MM.1S (cell line): ENCODE measurements around the gene NETO2.

Experiments
- DNase-seq: peaks from one replicate; pipeline ENCODE4 v3.0.0-alpha.2; 2015
- H2AFZ ChIP-seq: fragments of 300-600 bp; sonication (generic); 2 replicates; pipeline ENCODE4 v1.6.0; 2016; ENCODE audit warnings: antibody characterized with exemption, low read length
- H3F3A ChIP-seq: fragments of 300-600 bp; sonication (generic); 2 replicates; pipeline ENCODE4 v1.6.1; 2016; ENCODE audit warnings: mild to moderate bottlenecking, antibody characterized with exemption, low read length, moderate library complexity, mixed read lengths; ENCODE audit not compliant: insufficient read depth
- H3K27ac ChIP-seq: fragments of 300-600 bp; sonication (generic); 2 replicates; pipeline ENCODE4 v1.5.1; 2016; ENCODE audit warnings: mild to moderate bottlenecking, low read length
- H3K27me3 ChIP-seq: fragments of 300-600 bp; sonication (generic); replicated peaks from 2 replicates; pipeline ENCODE4 v1.6.0; 2016; ENCODE audit warnings: low read length; ENCODE audit not compliant: insufficient read depth
- H3K36me3 ChIP-seq: fragments of 300-600 bp; sonication (generic); replicated peaks from 2 replicates; pipeline ENCODE4 v1.6.1; 2016; ENCODE audit warnings: mild to moderate bottlenecking, low read length, mixed read lengths; ENCODE audit not compliant: insufficient read depth
- H3K4me1 ChIP-seq: fragments of 300-600 bp; sonication (generic); 2 replicates; pipeline ENCODE4 v1.6.1; 2016; ENCODE audit warnings: low read length, mixed read lengths
- H3K4me2 ChIP-seq: fragments of 300-600 bp; sonication (generic); 2 replicates; pipeline ENCODE4 v1.6.0; 2016; ENCODE audit warnings: low read depth, low read length
- H3K4me3 ChIP-seq: fragments of 300-600 bp; sonication (generic); 2 replicates; pipeline ENCODE4 v1.5.1; 2016; ENCODE audit warnings: low read length, mixed read lengths
- H3K79me2 ChIP-seq: fragments of 300-600 bp; sonication (generic); 2 replicates; pipeline ENCODE4 v1.6.1; 2016; ENCODE audit warnings: mixed run types, low read length, mixed read lengths
- H3K9ac ChIP-seq: fragments of 300-600 bp; sonication (generic); 2 replicates; pipeline ENCODE4 v1.6.1; 2016; ENCODE audit warnings: low read length, mixed read lengths
- H3K9me2 ChIP-seq: fragments of 300-600 bp; sonication (generic); replicated peaks from 2 replicates; pipeline ENCODE4 v1.6.1; 2016; ENCODE audit warnings: mild to moderate bottlenecking, low read length, mixed read lengths; ENCODE audit not compliant: insufficient read depth
- H3K9me3 ChIP-seq: fragments of 300-600 bp; sonication (generic); replicated peaks from 2 replicates; pipeline ENCODE4 v1.6.1; 2016; ENCODE audit warnings: mild to moderate bottlenecking, low read length, mixed read lengths; ENCODE audit not compliant: insufficient read depth
- H4K20me1 ChIP-seq: fragments of 300-600 bp; sonication (generic); 2 replicates; pipeline ENCODE4 v1.6.1; 2016; ENCODE audit warnings: mild to moderate bottlenecking, low read length, moderate library complexity, mixed read lengths; ENCODE audit not compliant: insufficient read depth
- EZH2 ChIP-seq: fragments of 300-600 bp; sonication (generic); optimal IDR thresholded peaks from 2 replicates; pipeline ENCODE3; 2017; ENCODE audit warnings: low read depth, mild to moderate bottlenecking, antibody characterized with exemption, low read length, mixed read lengths
- EZH2phosphoT487 ChIP-seq: fragments of 300-600 bp; sonication (generic); IDR thresholded peaks from 2 replicates; pipeline ENCODE4 v1.6.1; 2018; ENCODE audit warnings: antibody characterized with exemption, low read length
- TF ChIP-seq, protein P1 (sequence below): fragments of 300-600 bp; sonication (generic); IDR thresholded peaks from 2 replicates; pipeline ENCODE4 v1.5.1; 2016; ENCODE audit warnings: antibody characterized with exemption, low read length, mixed read lengths

NETO2 gene

DNA sequence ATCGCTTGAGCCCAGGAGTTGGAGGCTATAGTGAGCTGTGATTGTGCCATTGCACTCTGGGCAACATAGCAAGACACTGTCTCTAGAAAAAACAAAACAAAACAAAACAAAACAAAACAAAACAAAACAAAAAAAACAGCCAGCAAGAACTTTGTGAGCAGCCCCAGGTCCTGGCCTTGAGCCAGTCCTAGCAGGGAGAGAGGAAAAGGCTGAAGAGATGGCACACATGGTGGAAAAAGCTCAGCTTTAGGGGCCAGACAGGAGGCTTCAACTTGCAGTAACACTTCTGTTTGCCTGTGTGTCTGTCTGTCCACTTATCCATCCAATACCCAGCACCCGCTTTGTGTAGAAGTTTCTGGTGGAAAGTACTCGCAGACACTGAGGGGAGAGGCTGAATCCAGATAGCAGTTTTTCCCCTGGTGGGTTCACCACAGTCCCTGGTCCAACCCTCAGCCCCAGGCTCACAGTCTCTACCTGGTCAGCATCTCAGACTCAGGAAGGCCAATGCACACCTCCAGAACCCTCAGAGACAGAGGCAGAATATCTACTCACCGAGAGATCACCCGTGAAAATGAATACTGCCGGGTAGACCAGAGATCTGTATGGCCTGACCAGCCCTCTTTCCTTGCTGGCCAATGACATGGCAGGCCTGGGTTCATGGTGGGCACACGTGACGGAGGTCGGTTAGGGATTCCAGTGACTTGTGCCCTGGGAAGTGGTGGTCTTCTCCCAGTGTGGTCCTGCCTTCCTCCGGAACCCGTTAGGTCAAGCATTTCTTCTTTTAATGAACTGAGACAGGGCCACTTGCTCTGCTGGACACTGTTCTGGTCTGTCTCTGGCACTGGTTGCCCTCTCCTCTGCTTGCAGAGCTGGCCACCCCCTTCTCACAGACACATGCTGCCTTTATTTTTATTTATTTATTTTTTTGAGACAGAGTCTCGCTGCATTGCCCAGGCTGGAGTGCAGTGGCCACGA is 90.8 kb downstream of the NETO2 start:
- no peaks in the 10 kb centered on the region for H3K27me3 ChIP-seq
- no peaks in the 10 kb centered on the region for H3K4me1 ChIP-seq
- no peak overlapping the region for H3K27ac ChIP-seq
- no peaks in the 10 kb centered on the region for H3K79me2 ChIP-seq
- no peak for TF ChIP-seq EZH2
- TF ChIP-seq, protein P1, sequence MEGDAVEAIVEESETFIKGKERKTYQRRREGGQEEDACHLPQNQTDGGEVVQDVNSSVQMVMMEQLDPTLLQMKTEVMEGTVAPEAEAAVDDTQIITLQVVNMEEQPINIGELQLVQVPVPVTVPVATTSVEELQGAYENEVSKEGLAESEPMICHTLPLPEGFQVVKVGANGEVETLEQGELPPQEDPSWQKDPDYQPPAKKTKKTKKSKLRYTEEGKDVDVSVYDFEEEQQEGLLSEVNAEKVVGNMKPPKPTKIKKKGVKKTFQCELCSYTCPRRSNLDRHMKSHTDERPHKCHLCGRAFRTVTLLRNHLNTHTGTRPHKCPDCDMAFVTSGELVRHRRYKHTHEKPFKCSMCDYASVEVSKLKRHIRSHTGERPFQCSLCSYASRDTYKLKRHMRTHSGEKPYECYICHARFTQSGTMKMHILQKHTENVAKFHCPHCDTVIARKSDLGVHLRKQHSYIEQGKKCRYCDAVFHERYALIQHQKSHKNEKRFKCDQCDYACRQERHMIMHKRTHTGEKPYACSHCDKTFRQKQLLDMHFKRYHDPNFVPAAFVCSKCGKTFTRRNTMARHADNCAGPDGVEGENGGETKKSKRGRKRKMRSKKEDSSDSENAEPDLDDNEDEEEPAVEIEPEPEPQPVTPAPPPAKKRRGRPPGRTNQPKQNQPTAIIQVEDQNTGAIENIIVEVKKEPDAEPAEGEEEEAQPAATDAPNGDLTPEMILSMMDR = no peak
- no peak for TF ChIP-seq EZH2phosphoT487
- H3K9me2 ChIP-seq = no peaks in the 10 kb centered on the region
- no peak for DNase-seq
- H2AFZ ChIP-seq = no peak overlapping the region
- H3K36me3 ChIP-seq = no peaks in the 10 kb centered on the region
- H3K9me3 ChIP-seq = no peaks in the 10 kb centered on the region
- H3K4me2 ChIP-seq = no peak overlapping the region
- no peaks in the 10 kb centered on the region for H4K20me1 ChIP-seq
- H3F3A ChIP-seq = no peaks in the 10 kb centered on the region
- no peak overlapping the region for H3K9ac ChIP-seq
- no peak overlapping the region for H3K4me3 ChIP-seq

DNA sequence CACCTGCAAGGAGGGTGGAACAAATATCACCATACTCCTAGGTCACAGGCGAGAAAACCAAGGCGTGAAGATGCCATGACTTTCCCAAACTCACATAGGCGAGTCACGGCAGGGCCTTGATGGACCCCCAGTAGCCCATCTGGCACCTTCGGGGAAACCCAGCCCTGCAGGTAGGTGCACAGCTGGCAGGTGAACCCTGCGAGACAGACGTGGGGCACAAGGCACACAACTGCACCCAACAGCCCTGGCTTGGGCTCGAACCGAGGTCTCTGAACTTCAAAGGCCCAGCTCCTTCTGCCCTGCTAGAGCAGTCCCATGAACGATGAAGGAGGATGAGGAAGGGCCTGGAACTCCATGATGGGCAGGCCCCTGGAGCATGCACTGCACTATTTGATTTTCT is 92.7 kb downstream of the NETO2 start:
- H4K20me1 ChIP-seq = no peaks in the 10 kb centered on the region

DNA sequence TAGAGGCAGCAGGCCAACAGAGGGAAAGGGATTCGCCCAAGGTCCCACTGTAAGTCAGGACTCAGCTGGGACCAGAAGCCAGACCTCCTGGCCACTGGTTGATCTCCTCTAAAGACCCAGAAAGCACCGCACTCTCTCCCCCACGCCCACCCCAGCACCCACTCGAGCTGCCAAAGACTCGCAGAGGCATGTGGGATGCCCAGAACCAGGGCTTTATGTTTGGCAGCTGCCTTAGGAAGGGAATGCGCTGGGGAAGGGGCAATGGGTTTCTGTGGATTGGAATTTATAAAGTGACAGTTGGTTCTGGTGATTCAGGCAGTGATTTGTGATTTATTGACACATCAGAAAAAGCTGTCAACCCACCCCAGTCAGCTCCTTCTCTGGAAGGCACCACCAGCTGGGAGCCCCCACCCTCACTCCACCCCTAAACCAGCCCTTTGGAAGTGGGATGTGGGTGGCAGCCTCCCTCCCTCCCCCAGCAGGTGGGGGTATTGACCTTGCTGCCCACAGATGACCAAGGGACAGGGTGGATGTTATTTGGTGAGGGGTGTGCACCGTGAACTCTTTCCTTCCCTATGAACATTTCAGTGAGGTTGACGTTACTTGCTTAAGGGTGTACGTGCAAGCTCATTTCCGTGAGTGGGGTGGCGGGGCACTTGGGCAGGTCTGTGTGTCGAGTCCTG is 93.7 kb downstream of the NETO2 start:
- Histone ChIP-seq H3K36me3 (no peaks in the 10 kb centered on the region), H3K4me1 (no peaks in the 10 kb centered on the region), H3K4me2 (no peak overlapping the region), H3K9ac (no peak overlapping the region), H3K4me3 (no peak overlapping the region), H3F3A (no peaks in the 10 kb centered on the region), H3K9me3 (no peaks in the 10 kb centered on the region), H3K27ac (no peak overlapping the region), H3K27me3 (no peaks in the 10 kb centered on the region), H3K9me2 (no peaks in the 10 kb centered on the region), H4K20me1 (no peaks in the 10 kb centered on the region), H3K79me2 (no peaks in the 10 kb centered on the region), H2AFZ (no peak overlapping the region)
- TF ChIP-seq, protein P1 = no peak
- TF ChIP-seq EZH2phosphoT487 (no peak), EZH2 (no peak)
- DNase-seq = no peak

More for the DNA sequence above, 92.7 kb downstream of the NETO2 start:
- Histone ChIP-seq H3K9me2 (no peaks in the 10 kb centered on the region), H3K36me3 (no peaks in the 10 kb centered on the region), H2AFZ (no peak overlapping the region), H3K9ac (no peak overlapping the region), H3K4me1 (no peaks in the 10 kb centered on the region), H3K79me2 (no peaks in the 10 kb centered on the region), H3K4me2 (no peak overlapping the region), H3K9me3 (no peaks in the 10 kb centered on the region), H3F3A (no peaks in the 10 kb centered on the region), H3K27me3 (no peaks in the 10 kb centered on the region), H3K4me3 (no peak overlapping the region), H3K27ac (no peak overlapping the region)
- DNase-seq = no peak
- TF ChIP-seq EZH2phosphoT487 (no peak), EZH2 (no peak)
- TF ChIP-seq, protein P1 = no peak
